Activated T-helper 17 cell treated with anti-CD3 and anti-CD28 coated beads, Interleukin-2, amount 50 U/mL, for 72 hours (primary cell): ENCODE results near the gene DUSP1. TPM values are rescaled to one million over a fixed set of nuclear protein-coding genes. Genes with fewer than 3 reads are reported as not detected.
A peak's percentile ranks its signal among the peaks of the same experiment; 100 is the strongest.

ENCODE experiments used
- ATAC-seq: fragments of 150-1000 bp; cut with Tn5 transposase; replicated peaks from 2 replicates; pipeline ENCODE4 v1.10.0; 2021; ENCODE audit warnings: mild to moderate bottlenecking, moderate library complexity
- H3K27ac Mint-ChIP-seq: one replicate; pipeline ENCODE4 v1.8.0; 2022; ENCODE audit warnings: mixed read lengths
- H3K27me3 Mint-ChIP-seq: one replicate; pipeline ENCODE4 v1.8.0; 2022; ENCODE audit warnings: mixed read lengths
- H3K36me3 Mint-ChIP-seq: one replicate; pipeline ENCODE4 v1.8.0; 2022; ENCODE audit warnings: low read depth, mild to moderate bottlenecking, mixed read lengths
- H3K4me1 Mint-ChIP-seq: one replicate; pipeline ENCODE4 v1.8.0; 2022; ENCODE audit warnings: mixed read lengths
- H3K4me3 Mint-ChIP-seq: one replicate; pipeline ENCODE4 v1.8.0; 2022; ENCODE audit warnings: mild to moderate bottlenecking, mixed read lengths
- H3K9me3 Mint-ChIP-seq: one replicate; pipeline ENCODE4 v1.8.0; 2022; ENCODE audit warnings: mixed read lengths
- total RNA-seq, 2 donors: library from RNA; stranded (reverse); gene quantifications; one replicate each; pipeline ENCODE4 v1.2.3, GENCODE V29; 2022

The DUSP1 gene
- total RNA-seq, 2 donors from 2014 or later: 18.3 to 24.6 TPM

DNA sequence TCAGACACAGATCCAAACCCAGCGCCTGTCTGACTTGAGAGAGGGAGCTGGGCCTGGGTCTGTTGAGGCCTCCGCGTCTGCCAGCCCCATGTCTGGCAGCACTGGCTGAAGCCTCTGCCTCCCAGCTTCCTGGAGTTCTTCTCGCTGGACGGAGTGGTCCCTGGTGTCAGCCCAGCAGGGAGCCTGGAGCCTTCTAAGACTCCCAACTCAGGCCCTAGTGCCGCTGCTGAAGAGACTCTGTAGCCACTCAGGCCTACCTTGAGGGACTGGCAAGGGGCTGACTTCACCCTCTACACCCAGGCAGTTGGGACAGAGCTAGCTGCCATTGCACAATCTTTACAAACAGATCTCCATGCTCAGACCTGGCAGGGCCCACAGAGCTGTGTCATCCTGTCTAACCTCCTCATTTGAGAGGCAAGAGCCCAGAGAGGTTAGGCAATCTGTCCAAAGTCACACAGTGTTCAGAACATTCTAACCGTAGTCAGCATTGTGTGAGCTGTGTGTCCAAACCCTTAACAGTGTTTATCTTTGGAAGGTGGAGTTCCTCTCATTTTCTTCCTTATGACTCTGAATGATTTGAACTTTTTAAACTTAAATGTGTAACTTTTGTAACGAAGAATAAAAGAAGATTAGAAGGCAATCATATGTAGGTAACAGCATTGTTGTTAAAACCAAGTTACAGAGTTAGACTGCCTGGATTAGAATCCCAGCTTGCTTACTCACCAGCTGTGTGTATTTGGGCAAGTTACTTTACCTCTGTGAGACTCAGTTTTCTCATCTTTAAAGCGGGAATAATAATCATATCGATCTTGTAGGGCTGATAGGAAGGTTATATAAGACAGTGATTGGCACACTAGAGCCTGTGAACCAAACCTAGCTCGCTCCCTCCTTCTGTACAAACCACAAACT lies 4.6 kb upstream of the DUSP1 start:
- no peak overlapping the region for H3K4me3 Mint-ChIP-seq
- H3K27ac Mint-ChIP-seq: peak overlapping the region; percentile 72
- ATAC-seq: no peak
- H3K4me1 Mint-ChIP-seq: peaks cover 37% of the 10 kb centered on the region
- H3K9me3 Mint-ChIP-seq: no peaks in the 10 kb centered on the region
- no peaks in the 10 kb centered on the region for H3K27me3 Mint-ChIP-seq
- peaks cover 18% of the 10 kb centered on the region for H3K36me3 Mint-ChIP-seq

DNA sequence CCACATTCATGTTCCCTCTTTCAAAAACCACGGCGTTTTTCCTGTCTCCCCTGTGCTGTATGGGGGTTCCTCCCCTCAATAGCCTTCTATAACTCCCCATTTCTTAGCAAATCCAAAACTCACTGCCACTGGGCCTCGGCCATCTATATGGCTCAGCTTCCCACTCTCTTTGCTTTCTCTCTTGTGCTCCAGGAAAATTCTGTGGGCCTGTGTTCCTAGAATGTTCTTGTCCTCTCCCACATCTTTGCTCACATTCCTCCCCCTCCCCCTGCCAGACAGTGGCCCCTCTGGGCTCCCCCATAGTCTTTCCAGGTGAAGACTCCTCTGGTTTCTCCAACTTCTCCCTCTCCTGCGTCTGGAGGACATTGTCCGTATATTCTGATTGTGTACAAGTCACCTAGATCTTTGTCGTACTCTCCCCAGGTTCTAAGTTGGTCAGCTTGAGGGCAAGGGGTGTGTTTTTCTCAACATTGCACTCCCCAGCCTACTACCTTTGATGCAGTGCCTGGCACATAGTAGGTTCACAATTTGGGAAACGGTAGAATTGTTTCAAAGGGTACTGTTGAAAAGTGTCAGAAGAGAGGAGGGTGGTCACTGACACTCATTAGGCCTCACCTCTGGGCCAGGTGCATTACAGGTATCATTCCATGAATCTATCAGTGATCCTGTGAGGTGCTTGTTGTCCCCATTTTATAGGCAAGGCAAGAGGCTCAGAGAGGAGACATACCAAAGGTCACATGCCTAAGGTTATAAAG lies 3.7 kb upstream of the DUSP1 start:
- peak overlapping the region; percentile 99 for H3K27ac Mint-ChIP-seq
- H3K9me3 Mint-ChIP-seq: no peaks in the 10 kb centered on the region
- H3K4me1 Mint-ChIP-seq: peaks cover 37% of the 10 kb centered on the region
- no peaks in the 10 kb centered on the region for H3K27me3 Mint-ChIP-seq
- no peak for ATAC-seq
- H3K36me3 Mint-ChIP-seq: peaks cover 24% of the 10 kb centered on the region
- no peak overlapping the region for H3K4me3 Mint-ChIP-seq

DNA sequence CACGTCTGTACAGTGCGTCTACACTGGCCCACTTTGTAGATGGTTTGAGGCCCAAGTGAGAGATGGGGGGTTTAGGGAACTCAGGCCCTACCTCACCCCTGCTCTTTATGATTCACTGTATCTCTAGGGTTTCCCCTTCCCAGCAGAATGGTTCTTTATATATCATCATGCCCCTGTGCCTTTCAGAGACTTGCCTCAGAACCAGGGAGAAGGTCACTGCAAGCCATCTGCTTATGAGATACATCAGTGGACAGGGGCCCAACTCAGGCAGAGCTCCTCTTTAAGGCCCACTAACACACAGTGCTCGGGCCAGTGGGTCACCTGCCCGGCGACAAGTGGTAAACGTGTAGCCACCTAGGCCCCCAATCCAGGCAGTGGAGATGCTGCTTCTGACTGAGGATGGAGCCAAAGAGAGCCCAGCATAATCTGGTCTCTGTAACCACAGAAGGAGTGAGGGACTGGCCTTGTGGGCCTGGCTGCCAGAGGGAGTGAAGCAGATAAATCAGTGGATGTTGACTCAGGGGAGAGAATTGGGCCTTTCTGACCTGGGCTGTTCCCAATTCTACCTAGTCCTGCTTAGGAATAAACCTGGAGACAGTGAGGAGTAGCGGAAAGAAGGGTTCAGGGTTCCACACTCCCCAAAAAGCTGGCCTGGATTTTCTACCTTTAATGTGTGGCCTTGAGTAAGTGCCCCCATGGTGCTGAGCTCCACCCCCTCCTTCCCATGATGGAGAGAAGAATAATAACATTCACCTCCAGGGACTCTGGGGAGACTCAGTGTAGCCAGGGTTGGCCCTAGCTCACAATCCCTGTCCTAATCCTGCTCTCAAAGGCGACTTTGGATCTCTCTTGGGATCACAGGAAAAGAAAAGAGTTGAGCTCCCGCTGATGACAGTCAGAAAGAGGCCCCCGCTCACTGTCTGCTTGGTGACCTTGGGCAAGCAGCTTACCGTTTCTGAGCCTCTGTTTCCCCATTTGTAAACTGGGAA lies 2.8 kb upstream of the DUSP1 start:
- peaks cover 34% of the 10 kb centered on the region for H3K36me3 Mint-ChIP-seq
- H3K4me3 Mint-ChIP-seq: peak overlapping the region; percentile 91
- H3K27ac Mint-ChIP-seq: peak overlapping the region; percentile 99
- no peaks in the 10 kb centered on the region for H3K27me3 Mint-ChIP-seq
- ATAC-seq: peak; percentile 46
- no peaks in the 10 kb centered on the region for H3K9me3 Mint-ChIP-seq
- peaks cover 45% of the 10 kb centered on the region for H3K4me1 Mint-ChIP-seq

DNA sequence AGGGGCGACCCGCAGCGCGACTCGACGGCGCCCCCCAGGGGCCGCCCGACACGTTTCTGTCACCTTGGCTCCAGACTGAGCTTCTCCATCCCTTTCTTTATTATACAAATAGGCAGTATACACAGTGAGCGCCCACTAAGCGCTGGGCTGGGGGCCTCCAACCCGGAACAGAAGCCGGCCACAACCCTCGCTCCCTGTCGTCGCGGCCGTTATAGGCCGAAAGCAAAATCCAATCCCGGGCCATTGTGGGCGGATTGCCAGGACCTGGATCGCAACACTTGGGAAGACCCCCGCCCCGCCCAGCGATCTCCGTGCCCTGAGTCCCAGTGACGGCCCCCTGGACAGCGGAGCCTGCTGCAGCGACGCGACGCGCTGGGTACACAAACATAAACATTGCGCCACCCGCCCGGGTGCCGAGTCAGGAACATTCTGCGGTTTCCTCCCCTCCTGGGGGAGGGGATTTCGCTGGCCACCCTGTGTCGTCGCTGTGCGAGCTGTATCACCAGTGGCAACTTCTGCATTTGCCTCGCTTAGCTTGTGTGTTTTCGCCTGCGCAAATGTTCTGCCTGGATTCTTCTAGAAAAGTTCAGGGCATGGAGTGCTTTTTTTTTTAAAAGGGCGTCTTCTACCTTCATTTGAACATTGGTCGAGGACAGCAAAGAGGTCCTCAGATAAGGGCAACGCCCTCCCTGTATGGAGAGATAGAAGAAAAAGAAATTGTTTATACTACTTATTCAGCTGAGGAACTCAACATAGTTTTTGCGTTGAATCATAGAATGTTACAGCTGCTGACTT lies 1.3 kb upstream of the DUSP1 start:
- peak; percentile 45 for ATAC-seq
- peak overlapping the region; percentile 91 for H3K4me3 Mint-ChIP-seq
- no peaks in the 10 kb centered on the region for H3K27me3 Mint-ChIP-seq
- H3K9me3 Mint-ChIP-seq: no peaks in the 10 kb centered on the region
- peaks cover 48% of the 10 kb centered on the region for H3K36me3 Mint-ChIP-seq
- peaks cover 32% of the 10 kb centered on the region for H3K4me1 Mint-ChIP-seq
- peak overlapping the region; percentile 99 for H3K27ac Mint-ChIP-seq

DNA sequence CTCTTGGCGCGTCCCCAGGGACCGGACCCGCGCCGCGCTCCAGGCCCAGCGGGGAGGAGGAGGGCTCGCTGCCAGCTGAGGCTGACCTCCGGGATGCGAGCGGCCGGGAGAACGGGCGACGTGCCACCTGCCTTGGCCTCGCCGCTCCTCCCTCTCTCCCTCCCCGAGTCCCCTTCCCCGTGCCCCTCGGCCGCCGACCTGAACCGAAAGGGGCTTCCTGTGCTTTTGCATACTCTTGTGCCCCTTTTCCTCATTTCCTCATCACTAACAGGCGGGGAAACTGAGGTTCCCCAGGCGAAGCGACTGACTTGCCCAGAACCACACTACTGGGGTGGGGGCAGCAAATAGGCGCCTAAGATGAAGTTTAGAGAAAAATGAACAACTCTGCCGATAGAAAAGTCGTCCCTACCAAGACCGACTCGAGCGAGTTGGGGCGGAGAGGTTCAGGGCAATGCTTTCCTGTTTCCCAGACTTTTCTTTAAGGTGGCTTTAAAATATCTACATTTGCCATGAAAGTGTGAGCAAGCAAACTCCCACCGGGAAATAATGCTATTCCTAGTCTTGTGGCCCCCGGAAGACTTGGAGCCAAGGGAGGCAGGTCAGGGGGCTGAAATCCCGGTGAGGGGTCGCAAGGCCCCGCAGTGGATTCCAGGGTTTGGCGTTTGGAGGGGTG lies 580 bp upstream of the DUSP1 start:
- H3K9me3 Mint-ChIP-seq: no peaks in the 10 kb centered on the region
- ATAC-seq: no peak
- H3K4me3 Mint-ChIP-seq: peak overlapping the region; percentile 91
- H3K27me3 Mint-ChIP-seq: no peaks in the 10 kb centered on the region
- peaks cover 56% of the 10 kb centered on the region for H3K36me3 Mint-ChIP-seq
- H3K27ac Mint-ChIP-seq: peak overlapping the region; percentile 99
- H3K4me1 Mint-ChIP-seq: peaks cover 32% of the 10 kb centered on the region

DNA sequence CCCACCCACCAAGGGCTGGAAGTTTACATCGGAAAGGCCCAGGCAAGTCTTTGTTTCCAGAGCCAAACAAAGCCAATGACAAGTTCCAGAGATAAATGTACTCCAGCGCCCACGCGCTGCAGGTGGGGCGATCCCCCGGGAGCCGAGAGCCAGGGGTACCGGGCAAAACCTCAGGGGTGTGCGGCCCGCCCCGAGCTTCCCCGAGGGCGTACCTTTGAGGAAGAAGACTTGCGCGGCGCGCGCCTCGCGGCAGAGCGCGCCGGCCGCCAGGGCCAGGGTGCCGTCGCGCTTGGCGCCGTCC lies 671 bp downstream of the DUSP1 start:
- no peak for ATAC-seq
- H3K4me3 Mint-ChIP-seq: peak overlapping the region; percentile 91
- H3K36me3 Mint-ChIP-seq: peaks cover 58% of the 10 kb centered on the region
- H3K27ac Mint-ChIP-seq: peak overlapping the region; percentile 99
- H3K27me3 Mint-ChIP-seq: no peaks in the 10 kb centered on the region
- H3K9me3 Mint-ChIP-seq: no peaks in the 10 kb centered on the region
- H3K4me1 Mint-ChIP-seq: peaks cover 42% of the 10 kb centered on the region

DNA sequence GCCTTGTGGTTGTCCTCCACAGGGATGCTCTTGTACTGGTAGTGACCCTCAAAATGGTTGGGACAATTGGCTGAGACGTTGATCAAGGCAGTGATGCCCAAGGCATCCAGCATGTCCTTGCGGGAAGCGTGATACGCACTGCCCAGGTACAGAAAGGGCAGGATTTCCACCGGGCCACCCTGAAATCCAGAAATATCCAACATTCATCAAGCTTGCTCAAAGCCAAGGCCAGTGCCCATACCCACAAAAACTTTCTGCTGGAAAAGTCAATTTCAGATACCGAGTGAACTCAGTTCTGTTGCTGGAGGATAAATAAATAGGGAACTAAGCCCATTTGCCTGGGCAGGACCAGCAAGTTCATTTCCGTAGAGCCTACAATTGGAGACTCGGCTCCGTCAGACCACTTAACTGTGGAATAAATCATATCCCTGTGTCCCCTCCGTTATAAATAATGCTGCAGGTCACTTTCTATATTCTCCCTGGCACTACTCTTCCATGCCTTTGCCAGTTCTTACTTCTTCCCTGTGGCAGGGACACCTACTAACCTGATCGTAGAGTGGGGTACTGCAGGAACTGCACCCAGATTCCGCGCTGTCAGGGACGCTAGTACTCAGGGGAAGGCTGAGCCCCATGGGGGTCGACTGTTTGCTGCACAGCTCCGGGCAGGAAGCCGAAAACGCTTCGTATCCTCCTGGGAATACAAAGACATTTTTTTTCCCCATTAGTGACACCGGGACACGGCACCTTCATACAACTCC lies 1.2 kb downstream of the DUSP1 start:
- H3K9me3 Mint-ChIP-seq: no peaks in the 10 kb centered on the region
- H3K36me3 Mint-ChIP-seq: peaks cover 58% of the 10 kb centered on the region
- no peak for ATAC-seq
- peaks cover 45% of the 10 kb centered on the region for H3K4me1 Mint-ChIP-seq
- H3K27ac Mint-ChIP-seq: peak overlapping the region; percentile 99
- peak overlapping the region; percentile 91 for H3K4me3 Mint-ChIP-seq
- no peaks in the 10 kb centered on the region for H3K27me3 Mint-ChIP-seq

DNA sequence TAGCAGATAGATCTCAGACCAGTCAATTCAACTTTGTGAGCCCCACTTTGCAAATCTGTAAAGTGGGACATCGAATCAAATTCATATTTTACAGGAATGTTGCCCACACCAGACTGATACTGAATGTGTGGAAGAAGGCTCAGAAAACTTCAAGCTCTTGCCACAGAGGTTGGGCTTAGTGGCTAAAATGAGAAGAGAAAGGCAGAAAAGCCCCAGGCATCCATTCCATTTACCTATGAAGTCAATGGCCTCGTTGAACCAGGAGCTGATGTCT lies 1.7 kb downstream of the DUSP1 start:
- peak overlapping the region; percentile 91 for H3K4me3 Mint-ChIP-seq
- H3K4me1 Mint-ChIP-seq: peaks cover 45% of the 10 kb centered on the region
- H3K36me3 Mint-ChIP-seq: peaks cover 58% of the 10 kb centered on the region
- H3K27ac Mint-ChIP-seq: peak overlapping the region; percentile 99
- no peaks in the 10 kb centered on the region for H3K27me3 Mint-ChIP-seq
- ATAC-seq: no peak
- no peaks in the 10 kb centered on the region for H3K9me3 Mint-ChIP-seq

DNA sequence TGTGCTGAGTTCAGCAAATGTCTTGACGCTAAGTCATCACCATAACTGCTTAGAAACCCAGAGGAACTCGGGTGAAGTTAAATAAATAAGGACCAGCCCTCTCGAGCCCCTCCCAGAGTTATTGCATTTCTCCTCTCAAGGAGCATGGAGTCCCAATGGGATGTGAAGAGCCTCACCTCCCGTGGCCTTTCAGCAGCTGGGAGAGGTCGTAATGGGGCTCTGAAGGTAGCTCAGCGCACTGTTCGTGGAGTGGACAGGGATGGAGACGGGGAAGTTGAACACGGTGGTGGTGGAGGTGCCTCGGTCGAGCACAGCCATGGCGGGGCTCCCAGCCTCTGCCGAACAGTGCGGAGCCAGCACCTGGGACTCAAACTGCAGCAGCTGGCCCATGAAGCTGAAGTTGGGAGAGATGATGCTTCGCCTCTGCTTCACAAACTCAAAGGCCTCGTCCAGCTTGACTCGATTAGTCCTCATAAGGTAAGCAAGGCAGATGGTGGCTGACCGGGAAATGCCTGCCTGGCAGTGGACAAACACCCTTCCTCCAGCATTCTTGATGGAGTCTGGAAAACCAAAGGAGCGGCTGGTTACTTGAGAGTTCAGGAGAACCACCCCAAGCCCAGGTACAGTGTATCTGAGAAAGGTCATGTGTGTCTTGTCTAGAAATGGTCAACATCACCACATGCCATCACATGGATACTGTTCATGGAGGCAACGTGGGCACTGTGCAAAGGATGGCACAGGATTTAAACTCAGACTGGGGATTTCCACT lies 2.2 kb downstream of the DUSP1 start:
- peaks cover 58% of the 10 kb centered on the region for H3K36me3 Mint-ChIP-seq
- H3K27me3 Mint-ChIP-seq: no peaks in the 10 kb centered on the region
- peak overlapping the region; percentile 91 for H3K4me3 Mint-ChIP-seq
- H3K9me3 Mint-ChIP-seq: no peaks in the 10 kb centered on the region
- peaks cover 43% of the 10 kb centered on the region for H3K4me1 Mint-ChIP-seq
- peak overlapping the region; percentile 99 for H3K27ac Mint-ChIP-seq
- ATAC-seq: no peak

DNA sequence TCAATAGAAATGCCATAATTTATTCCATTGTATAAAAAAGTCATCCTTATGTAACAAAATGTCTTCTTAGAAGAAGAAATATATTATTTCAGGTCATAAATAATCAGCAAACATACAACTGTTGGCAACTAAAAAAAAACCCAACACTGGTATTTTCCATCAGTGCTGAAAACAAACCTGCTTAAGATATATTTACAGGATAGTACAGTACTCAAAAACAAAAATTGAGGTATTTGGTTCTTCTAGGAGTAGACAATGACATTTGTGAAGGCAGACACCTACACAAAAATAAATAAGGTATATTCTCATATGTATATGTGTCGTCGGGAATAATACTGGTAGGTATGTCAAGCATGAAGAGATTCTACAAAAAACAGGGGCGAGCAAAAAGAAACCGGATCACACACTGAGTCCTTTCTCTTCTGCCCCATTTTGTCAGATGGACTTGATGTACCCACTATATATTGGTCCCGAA lies 2.9 kb downstream of the DUSP1 start:
- peak overlapping the region; percentile 91 for H3K4me3 Mint-ChIP-seq
- H3K4me1 Mint-ChIP-seq: peaks cover 37% of the 10 kb centered on the region

DNA sequence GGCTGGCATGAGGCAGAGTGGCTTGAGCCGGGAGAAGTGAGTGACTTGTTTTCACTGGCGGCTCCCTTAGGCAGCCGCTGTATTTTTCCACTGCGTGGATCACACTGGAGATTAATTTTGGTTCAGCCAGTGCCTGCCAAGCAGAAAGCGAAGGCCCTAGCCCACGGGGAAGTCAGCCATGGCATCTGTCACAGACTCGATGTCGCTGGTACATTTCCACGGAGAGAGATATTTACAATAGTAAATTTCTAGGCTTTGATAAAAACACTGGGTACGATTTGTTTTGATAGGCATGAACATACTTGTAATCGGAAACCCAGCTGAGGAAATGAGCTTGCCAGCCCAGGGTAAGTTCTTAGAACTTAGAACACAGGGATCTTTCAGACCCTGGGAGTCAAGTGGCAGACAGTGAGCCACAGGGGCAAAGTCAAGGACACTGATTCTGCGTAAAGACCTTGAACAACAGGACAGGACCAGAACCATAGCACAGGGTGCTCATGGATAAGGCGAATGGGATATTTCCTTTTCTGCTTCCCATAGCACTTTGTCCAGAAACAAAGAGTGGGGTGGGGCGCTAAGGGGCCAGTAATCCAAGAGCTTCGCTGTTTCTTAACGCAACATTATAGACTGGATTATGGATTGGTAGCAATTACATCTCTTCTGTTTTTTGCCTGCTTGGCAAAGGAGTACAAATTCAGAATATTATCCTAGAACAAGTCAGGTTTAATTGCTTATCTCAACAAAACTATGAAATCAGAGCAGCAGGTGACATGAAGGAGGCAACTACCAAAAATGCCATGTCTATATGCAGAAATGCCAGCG lies 4.5 kb downstream of the DUSP1 start:
- peaks cover 47% of the 10 kb centered on the region for H3K36me3 Mint-ChIP-seq
- H3K27ac Mint-ChIP-seq: peak overlapping the region; percentile 99
- no peaks in the 10 kb centered on the region for H3K9me3 Mint-ChIP-seq
- H3K4me3 Mint-ChIP-seq: peak overlapping the region; percentile 89
- no peak for ATAC-seq
- H3K4me1 Mint-ChIP-seq: peaks cover 31% of the 10 kb centered on the region
- no peaks in the 10 kb centered on the region for H3K27me3 Mint-ChIP-seq

More for the DNA sequence above, 2.9 kb downstream of the DUSP1 start:
- peak overlapping the region; percentile 67 for H3K27ac Mint-ChIP-seq
- ATAC-seq: no peak
- no peaks in the 10 kb centered on the region for H3K9me3 Mint-ChIP-seq
- peaks cover 58% of the 10 kb centered on the region for H3K36me3 Mint-ChIP-seq
- no peaks in the 10 kb centered on the region for H3K27me3 Mint-ChIP-seq
